Sigmoid colon (tissue), 4 donors: ENCODE data around the gene CAMSAP2.

ENCODE experiments used
- EP300 ChIP-seq, 4 donors: sonication (generic); formaldehyde crosslinking; IDR thresholded peaks; one replicate each; pipeline ENCODE4 v1.6.1; 2017; ENCODE audit warnings: antibody characterized with exemption in 4 of 4
- POLR2A ChIP-seq, 2 donors: fragments of 450-650 bp; IDR thresholded peaks; one replicate each; pipeline ENCODE4 v1.6.1; 2016; ENCODE audit warnings: antibody characterized with exemption in 2 of 2, mild to moderate bottlenecking in 2 of 2, moderate library complexity in 2 of 2
- POLR2AphosphoS5 ChIP-seq, 4 donors: sonication (generic); formaldehyde crosslinking; IDR thresholded peaks; one replicate each; pipeline ENCODE4 v1.6.1; 2017; ENCODE audit warnings: antibody characterized with exemption in 4 of 4
- TF ChIP-seq, protein P1 (sequence below), 4 experiments: fragments of 450-650 bp in 3 of 4; fragments of 200-600 bp in 1 of 4; IDR thresholded peaks; one replicate each; pipeline ENCODE4 v1.5.1; 2016 to 2019; ENCODE audit warnings: antibody characterized with exemption in 4 of 4, mild to moderate bottlenecking in 3 of 4, moderate library complexity in 2 of 4

DNA sequence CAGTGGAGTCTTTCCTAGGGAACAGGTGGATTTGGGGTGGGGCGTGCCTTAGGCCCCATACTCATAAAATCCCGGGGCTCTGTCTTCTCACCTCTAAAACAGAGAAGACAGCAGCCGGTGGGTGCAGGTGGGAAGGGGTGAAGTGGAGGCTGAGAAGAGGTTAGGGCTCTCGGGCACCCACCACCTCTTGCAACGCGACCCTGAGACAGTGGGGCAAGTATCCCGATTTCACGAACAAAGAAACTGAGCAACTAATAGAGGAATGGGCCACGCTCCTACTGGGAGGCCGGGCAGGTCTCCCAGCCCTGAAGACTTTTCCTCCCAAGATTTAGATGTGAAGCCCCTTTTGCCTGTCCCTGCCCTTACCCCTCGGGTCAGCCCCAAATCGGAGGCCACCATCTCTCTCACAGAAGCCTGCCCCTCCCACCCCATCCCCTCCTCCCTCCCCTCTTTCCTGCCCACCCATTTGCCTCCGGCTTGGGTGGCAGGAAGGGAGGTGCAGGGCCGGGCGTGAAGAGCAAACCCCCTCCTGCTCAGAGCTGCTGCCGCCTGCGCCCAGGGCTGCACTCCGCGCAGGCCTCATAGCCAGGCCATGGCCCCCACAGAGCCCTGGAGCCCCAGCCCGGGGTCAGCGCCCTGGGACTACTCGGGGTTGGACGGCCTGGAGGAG lies 133.9 kb downstream of the CAMSAP2 start, which contains the start of gene GPR25:
- TF ChIP-seq POLR2A (IDR thresholded peaks at IDR 0.05): no peak
- TF ChIP-seq, protein P1, sequence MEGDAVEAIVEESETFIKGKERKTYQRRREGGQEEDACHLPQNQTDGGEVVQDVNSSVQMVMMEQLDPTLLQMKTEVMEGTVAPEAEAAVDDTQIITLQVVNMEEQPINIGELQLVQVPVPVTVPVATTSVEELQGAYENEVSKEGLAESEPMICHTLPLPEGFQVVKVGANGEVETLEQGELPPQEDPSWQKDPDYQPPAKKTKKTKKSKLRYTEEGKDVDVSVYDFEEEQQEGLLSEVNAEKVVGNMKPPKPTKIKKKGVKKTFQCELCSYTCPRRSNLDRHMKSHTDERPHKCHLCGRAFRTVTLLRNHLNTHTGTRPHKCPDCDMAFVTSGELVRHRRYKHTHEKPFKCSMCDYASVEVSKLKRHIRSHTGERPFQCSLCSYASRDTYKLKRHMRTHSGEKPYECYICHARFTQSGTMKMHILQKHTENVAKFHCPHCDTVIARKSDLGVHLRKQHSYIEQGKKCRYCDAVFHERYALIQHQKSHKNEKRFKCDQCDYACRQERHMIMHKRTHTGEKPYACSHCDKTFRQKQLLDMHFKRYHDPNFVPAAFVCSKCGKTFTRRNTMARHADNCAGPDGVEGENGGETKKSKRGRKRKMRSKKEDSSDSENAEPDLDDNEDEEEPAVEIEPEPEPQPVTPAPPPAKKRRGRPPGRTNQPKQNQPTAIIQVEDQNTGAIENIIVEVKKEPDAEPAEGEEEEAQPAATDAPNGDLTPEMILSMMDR (IDR thresholded peaks at IDR 0.05): no peak
- TF ChIP-seq EP300 (IDR thresholded peaks at IDR 0.05): no peak
- no peak for TF ChIP-seq POLR2AphosphoS5 (IDR thresholded peaks at IDR 0.05)
